GM11168 (cell line): ENCODE results near the gene BTC.
"Not testable (repeated sequence)": the region's sequence is repeated elsewhere in the genome, so short reads cannot be mapped to it uniquely, and the experiment has no call there.

Experiments used
- in situ Hi-C: fragments of 300-500 bp; cut with MboI; formaldehyde crosslinking; loops from one replicate; pipeline ENCODE4 v1.12.0; 2022; ENCODE audit warnings: low sequenced_read_pairs; ENCODE audit not compliant: unreplicated experiment

Gene BTC

DNA sequence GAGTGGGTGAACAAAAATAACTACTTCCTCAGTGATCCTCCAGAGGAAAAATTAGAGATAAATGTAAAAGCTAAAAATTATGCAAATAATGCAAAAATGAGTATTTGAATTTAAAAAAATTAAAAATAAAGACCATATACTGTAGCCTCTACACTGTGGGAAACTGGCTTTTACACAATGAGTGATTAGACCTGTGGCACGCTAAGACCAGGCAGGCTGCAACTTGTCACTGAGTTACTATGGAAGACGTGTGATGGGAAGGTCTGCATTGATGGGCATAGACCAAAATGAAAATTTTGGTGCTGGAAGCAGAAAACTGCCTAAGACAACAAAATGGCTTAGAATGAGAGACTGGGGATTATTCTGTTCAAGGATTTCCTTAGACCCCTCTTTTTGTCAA, 30.2 kb downstream of the BTC start:
- in situ Hi-C loops = no loop called here

DNA sequence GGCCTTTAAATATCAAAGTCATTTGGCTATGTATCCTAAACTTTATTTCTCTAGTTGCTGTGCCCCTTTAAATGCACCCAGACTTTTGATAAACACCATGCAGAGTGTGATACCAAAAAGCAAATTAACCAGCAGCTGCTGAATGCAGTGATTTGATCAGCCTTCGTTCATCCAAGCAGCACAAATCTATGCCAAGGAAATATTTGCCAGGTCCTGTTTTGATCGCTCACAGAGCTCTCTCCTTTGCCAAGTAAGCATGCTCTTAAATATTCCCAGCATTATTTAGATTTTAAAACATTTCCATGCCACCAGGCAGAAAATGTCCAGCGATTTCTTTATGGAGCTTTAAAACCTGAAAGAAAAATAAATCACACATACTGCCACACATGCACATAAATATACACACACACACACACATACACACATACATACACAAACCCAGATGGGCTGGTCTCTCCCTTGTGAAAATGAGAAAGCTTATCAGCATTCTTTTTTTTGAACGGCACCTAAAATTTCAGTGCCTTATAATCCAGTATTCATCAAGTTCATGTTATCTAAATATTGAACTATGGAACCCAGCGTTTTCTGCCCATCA, 35.7 kb downstream of the BTC start:
- in situ Hi-C loops = no loop called here

DNA sequence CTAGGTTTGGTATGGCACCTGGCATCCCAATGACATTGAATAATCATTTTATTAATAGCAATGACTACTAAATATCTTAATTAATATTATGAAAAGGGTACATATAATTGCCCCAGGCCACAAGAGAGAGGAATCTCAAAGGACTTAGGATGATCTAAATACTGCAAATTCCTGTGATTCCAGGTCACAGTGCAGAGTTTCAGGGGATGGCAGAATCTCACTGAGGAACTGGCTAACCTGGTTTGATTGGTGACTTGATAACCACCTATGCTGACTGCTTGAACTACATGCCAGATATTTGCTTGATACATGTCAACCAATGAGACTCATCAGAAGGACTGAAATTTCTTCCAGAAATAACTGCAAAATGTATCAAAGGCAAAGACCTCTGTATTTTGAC, 37.2 kb downstream of the BTC start:
- in situ Hi-C loops = no loop called here

DNA sequence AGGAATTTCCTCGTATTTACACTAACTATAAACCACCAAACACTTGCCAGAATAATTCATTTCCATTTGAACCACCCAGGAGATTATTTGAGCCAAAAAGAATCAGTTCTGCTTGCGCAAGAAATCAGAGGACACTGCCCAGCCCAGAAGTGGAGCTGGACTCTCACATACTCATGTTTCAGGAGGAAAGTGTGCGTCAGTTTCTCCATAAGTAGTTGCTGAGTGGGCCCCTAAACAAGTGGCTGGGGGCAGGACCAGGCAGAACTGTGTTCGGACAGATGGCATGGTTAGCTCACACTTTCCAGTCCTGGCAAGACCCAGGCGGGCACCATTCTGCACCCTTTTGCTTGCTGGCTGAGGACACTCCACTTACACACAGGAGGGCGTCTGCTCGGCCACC, 38.8 kb downstream of the BTC start:
- in situ Hi-C loops = no loop called here

DNA sequence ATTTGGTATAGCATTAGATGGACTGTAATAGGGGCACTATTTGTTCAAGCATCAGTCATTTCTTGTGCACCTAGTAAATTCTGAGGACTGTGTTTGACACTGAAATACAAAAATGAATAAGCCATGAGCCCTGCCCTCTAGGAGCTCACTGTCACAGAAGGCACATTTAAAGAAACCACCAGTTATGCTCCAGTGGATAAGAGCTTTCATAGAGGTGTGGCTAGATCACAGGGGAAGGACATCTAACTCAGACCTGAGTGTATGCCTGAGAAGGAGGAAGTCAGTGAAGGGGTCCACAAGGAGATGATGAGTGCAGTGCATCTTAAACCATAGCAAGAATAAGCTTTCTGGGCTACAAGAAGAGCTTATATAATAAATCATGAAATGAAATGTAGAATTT, 40.1 kb downstream of the BTC start:
- in situ Hi-C loops = no loop called here

DNA sequence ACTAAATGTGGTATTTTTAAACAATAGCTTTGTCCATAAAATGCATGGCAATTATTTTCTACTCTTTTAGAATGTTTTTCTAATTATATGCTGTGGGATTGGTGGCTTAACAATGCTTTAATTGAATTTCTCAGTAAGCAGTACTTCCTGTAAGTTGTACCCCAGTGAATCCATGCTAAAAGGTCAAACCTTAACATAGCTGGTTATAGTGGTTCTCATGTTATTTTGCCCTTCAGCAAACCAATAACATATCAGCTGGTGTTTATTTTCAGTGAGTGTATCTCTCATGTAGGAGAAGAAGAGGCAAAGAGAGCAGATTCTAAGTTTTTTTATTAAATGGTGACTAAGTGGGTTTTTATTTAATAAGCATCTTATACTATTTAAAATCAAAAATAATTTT, 41.5 kb downstream of the BTC start:
- in situ Hi-C loops = no loop called here

DNA sequence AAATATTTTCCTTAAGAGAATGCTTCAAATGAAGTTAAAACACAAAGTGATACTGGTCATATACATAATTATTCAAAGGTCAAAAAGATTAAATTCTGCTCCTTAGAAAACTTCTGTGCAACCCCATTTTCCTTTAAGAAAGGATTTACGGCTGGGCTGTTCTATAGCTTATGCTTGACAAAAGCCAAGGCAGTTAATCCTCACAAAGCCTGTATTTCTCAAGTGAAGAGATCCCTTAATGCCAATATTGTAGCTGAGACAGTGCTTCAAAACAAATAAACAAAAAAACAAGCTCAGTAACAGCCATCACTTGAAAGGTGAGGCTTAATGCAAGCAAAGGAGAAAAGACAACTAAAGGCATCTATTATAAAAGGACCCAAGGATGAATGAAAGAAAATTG, 42.5 kb downstream of the BTC start:
- in situ Hi-C loops = no loop called here

DNA sequence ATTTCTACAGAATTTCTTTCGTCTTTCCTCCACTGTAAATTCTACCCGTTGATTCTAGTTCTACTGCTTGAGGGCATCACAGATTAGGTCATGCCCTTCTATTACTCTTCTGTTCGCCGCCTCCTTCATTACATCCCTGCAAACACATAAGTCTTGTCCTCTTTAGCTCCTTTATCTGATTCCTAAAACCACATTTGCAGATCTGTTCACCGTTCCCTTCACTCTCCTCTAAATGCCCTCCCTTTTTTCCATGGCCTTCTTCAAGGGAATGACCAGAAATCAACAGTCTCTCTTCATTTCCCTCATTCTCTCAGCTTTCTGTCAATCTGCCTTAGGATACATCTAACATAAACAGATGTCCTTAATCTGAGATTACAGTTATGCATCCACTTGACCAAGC, 43.1 kb downstream of the BTC start:
- in situ Hi-C loops = no loop called here

DNA sequence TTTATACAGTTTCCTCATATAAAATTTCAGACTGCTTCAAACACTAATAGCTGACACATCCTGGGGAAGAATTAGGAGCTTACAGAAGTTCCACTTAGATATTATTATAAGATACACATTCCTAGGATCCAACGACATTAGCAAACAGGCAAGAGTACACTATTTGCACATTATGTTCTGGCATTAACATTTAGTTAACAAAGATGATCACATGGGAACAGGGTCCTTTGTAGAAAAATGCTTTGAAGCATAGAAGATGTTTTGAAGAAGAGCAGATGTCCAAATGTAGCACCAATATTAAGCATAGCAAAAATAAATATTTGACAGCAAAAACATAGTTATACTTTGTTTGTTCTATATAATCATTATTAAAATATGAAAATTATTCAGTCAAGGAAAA, 52.1 kb downstream of the BTC start:
- in situ Hi-C loops = no loop called here

DNA sequence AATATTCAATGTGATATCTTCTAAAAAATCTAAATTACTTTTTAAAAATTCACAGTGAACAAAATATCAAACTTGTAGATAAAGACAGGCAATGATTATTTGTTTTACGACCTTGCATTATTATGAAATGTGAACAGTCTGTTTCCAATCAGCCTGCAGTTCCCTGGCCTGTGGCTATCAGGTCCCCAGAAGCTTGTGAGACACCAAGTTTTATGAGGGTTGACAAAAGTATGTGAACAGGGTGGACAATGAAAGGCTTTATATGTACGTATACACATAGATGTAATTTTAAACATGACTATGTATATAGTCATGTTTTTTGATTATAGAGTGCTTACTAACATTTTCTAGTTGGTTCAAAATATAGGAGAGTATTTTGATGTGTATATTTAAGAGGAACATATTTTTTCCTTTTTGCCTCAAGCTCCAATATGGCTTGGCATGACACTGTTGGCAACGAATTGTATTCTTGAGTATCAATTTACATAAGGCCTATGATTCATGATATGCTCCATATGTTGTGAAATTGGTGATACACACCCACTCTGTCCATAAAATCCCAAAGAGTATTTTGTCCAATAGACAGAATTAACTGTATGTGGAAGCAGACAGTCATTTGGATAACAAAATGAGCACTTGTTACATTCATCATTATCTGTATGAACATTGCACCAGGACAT, 55.7 kb downstream of the BTC start:
- in situ Hi-C loops = no loop called here

DNA sequence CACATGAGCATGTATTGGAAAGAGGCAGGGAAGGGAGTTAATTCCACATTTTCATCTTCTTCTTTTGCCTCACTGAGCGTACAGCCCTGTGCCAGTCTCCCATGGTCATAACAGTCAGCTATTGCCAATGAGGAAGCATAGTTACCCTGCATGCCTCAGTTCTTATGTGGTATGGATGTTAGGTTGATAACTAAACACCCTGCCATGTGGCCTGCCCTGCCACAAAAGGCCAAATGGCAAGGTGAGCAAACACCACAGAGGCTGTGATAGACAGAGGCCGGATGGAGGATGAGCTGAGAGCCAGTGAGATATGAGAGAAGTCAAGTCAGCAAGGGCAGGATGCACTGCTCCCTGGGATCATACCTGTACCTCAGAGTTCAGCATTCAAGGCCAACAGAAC, 59.3 kb downstream of the BTC start:
- in situ Hi-C loops = no loop called here

DNA sequence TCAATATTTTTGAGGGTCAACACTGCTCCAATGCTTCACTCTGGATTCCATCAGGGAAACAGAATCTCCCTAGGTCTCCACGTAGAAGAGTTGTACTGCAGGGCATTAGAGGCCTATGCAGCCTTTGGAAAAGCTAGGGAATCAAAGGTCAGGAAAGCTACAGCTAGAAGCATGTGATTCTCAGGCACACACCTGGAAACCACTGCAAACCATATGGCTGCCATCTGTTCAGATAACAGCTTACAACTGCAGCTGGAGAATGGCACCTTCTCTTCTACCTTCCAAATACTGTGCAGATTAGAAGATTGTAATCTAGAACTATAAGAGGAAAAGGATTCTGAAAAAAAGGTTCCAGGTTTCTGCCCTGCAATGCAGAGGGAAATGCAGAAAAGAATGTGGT, 60.6 kb downstream of the BTC start:
- in situ Hi-C loops = no loop called here

DNA sequence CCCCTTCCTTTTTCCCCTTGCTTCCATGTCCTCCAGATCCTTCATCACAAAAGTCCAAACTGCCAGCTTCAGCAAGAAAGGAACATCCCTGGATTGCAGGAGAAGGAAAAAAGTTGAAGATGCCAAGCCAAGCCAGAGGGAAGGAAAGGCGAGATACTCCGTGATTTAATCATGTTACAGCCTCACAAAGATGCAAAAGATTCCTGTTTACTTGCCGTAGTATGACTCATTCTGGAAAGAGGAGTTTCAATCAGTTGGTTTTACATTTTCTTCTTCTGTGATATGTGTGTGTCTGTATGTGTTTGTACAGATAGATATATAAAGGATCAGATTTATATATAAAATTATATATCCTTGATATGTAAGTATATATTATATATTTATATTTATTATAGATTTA, 69.3 kb downstream of the BTC start:
- in situ Hi-C loops = no loop called here

DNA sequence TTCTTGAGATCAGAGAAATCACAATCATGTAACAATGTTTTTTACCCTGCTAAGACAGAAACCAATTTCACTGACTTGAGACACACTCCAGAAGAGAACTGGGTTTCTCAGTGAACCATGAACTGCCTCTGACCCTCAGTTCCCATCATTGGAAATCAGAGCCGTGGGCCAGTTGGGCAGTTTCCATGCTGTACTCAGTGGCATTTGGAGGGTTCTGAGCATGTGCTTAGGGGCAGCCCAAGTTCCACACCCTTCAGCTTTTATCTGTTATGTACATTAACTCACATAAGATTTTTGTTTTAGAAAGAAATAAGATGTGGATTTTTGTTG, 77.9 kb downstream of the BTC start:
- in situ Hi-C loops = no loop called here

DNA sequence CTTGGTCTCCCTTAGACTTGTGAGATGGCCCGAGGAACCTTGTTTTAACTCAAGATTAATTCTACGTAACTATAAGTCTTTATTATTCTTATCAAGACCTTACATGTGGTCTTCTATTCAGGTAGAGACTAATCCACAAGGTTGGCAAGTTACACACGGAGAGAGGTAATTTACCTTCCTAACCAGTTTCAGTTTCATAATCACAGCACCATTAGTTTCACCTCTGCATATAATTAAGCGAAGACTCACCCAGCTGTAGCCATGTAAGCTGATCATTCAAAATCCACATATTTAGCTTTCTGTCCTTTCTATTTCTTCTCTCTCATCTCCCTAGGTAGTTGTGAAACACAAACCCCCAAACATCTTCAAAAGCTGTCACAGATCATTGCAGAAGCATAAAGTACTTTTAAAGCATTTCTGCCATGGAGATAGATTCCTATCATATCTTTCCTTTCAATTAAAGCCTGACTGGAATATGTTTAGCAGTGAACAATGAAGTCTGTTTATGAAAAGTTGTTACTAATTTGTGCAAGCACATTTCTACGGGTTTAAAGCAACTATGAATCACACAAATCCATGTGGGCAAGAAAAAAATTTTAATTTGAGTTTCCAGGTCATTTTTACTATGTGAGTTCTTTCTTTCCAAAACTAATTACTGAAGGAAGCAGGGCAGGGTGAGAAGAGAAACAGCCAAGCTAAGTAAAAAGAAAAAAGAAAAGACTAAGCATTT, 78.5 kb downstream of the BTC start:
- in situ Hi-C loops = no loop called here

DNA sequence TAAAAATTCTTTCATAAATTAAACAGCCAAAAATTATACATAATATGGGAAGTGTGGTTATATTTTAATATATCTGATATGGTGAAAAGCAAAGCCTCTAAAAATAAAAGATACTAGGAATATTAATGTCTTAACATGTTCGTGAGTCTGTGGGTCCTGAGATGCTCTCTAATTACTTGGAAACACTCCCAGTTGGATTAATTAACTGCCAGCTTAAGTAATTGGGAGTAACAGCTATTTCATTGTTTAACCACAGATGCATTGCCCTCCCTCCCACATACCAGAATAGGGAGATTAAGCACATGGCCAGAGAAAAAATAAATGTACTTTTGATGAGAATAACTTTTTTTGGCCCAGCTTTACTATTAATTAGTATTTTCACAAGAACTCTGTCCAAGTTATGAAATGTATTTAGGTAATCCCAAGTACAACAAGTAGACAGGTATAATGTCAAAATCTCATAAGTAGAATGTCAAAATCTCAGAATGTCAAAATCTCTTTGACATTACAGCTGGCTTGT, 79.7 kb downstream of the BTC start:
- in situ Hi-C loops = no loop called here

DNA sequence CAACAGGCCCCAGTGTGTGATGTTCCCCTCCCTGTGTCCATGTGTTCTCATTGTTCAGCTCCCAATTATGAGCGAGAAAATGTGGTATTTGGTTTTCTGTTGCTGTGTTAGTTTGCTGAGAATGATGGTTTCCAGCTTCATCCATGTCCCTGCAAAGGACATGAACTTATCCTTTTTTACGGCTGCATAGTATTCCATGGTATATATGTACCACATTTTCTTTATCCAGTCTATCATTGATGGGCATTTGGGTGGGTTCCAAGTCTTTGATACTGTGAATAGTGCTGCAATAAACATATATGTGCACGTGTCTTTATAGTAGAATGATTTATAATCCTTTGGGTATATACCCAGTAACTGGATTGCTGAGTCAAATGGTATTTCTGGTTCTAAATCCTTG, 86.2 kb downstream of the BTC start:
- in situ Hi-C loops = not testable (repeated sequence)
